ENCODE data around the gene TLCD3A.

DNA sequence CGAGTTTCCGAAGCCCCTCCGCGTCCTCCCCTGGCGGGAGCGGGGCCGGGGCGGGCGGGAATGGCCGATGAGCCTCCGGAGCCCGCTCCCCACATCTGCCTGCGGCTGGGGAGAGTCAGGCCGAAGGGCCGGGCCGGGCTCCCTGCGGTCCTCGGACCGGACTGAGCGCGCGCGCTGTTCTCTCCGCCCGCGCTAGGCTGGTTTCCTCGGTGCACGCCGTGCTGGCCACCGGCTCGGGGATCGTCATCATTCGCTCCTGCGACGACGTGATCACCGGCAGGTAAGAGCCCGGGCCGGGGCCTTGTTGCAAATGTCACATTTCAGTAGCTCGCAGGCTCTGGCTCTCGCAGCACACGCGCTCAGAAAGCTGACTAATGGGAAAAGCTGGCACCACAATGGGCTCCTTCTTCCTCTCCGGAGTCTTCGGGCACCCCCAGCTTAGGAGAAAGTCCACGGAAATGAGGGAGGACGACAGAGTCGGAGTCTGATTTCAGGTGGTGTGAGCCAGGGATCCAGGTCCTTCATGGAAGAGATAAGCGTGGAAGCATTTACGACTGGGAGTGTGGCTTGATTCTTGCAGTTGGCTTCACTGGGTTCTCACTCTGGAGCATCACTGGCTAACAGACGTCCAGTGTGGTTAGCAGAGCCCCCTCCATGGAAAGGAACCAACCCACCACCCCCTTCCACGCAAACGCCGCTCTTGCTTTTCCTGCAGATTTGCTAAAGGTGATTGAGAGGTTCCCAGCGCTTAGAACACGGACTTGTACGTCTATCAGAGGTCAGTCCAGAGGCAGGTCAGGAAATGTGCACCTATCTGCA, 715 bp downstream of the TLCD3A start:
- TF ChIP-seq, protein P1, sequence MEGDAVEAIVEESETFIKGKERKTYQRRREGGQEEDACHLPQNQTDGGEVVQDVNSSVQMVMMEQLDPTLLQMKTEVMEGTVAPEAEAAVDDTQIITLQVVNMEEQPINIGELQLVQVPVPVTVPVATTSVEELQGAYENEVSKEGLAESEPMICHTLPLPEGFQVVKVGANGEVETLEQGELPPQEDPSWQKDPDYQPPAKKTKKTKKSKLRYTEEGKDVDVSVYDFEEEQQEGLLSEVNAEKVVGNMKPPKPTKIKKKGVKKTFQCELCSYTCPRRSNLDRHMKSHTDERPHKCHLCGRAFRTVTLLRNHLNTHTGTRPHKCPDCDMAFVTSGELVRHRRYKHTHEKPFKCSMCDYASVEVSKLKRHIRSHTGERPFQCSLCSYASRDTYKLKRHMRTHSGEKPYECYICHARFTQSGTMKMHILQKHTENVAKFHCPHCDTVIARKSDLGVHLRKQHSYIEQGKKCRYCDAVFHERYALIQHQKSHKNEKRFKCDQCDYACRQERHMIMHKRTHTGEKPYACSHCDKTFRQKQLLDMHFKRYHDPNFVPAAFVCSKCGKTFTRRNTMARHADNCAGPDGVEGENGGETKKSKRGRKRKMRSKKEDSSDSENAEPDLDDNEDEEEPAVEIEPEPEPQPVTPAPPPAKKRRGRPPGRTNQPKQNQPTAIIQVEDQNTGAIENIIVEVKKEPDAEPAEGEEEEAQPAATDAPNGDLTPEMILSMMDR (IDR thresholded peaks at IDR 0.05 in 4 of 5, conservative IDR thresholded peaks at IDR 0.05 in 1 of 5), result no peak
- TF ChIP-seq POLR2A (IDR thresholded peaks at IDR 0.05), result no peak

All from gastrocnemius medialis (tissue), 4 donors.